ENCODE measurements around the gene SH3RF1.
A peak's percentile ranks its signal among the peaks of the same experiment; 100 is the strongest.
"Not testable (repeated sequence)": the region's sequence is repeated elsewhere in the genome, so short reads cannot be mapped to it uniquely, and the experiment has no call there.

The SH3RF1 gene

GRCh38 chr4:169270810-169271691, at the start of gene SH3RF1:
Gene SH3RF1, minus strand, starts transcription at chr4:169270956. Its CDS starts 1,744 bp downstream, at chr4:169269212.
- peak; percentile 55 for DNase-seq

DNA sequence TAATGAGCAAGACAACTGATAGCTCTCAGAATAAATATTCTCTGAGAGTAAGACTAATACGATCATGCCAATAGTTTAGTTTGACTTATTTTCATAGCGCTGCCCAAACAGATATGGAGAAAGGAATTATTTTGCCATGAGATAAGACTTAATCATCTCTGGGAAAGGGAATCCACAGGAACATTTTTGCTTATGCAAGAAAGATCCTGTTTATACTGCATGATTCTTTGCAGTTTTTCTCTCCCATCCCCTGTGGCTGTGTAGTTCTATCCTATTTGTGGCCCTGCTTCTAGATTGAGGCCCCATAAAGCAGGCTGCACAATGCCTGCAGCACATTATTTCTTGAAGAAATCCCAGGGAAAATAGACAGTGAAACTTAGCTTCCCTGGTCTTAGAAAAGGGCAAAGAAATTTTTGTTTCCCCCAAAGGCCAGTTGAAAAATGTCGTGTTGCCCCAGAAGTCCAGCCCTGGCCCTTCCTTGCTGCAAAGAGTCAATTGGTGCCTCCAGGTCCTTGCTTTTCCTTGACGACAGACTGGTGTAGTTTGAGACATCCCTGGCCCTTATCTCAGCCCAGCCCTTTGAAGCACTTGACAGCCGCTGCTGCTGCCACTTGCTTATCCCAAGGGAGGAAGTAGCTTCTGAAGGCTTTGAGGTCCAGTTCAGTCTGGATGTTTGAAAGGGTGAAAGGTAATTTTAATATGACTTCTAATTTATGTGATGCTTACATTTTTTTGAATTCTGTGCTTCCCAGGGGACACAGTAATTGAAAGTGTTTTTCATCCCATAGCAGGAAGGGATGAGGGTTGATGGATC, 45.0 kb upstream of the SH3RF1 start:
- no peak for DNase-seq

- DNase-seq = peak; percentile 53
These were observed 44.1 kb upstream of the SH3RF1 start for GRCh38 chr4:169314906-169315305.

GRCh38 chr4:169313732-169314131, 43.0 kb upstream of the SH3RF1 start:
- DNase-seq = no peak

GRCh38 chr4:169312690-169313422, 42.1 kb upstream of the SH3RF1 start:
- DNase-seq = no peak

DNA sequence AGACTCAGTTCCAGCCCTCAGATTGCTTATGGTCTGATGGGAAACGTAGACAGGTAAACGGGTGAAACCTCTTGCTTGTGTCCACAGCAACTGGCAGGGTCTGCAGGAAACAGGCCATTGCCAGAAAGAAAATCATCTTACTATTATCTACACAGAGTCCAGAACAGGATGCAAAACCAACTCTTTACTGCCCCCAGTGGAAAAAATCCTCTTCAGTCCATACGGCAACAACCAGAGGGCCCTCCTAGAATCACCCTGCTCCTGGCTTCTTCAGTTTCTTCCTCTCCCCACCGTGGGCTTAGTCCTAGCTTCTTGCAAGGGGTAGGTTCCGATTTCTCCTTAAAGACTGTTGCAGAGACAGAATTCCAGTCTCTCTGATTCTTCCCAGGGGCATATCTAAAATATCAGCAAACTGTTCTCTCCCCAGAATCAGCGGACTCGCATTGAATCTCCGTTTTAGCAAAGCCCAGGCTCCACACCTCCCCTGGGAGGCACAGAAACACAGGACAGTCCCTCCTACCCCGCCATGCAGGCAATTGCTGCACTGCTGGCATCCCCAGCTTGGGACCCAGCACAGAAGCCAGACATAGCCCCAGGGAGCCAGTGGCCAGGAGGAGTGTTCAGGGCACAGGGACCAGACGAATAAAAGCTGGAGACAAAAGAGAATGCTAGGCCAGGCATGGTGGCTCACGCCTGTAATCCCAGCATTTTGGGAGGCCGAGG, 41.0 kb upstream of the SH3RF1 start:
- DNase-seq = no peak

DNA sequence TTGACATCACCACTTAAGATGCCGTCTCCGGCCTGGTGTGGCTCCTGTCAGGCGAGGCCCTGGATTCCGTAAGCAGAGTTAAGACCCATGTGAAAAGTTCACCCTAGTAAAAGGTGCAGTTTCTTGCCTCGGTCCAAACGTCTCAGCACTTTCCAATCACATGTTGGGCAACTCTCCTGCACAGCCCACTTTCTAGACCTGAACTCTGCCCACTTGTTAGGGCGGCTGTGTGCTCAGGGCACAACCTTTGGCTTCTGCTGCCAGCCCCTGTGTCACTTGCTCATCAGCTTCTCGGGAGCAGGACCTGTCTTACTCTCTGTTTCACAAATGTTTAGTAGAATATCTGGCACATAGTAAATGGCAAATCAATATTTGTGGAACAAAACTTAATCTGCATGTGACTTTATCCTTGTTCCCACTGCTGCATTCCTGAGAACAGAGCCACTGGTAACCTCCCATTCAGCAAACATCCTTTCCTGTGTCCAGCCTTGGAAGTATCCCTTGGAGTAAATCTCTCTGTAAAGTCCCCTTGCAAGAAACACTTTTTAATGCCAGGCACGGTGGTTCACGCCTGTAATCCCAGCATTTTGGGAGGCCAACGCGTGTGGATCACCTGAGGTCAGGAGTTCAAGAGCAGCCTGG, 38.7 kb upstream of the SH3RF1 start:
- no peak for DNase-seq

DNA sequence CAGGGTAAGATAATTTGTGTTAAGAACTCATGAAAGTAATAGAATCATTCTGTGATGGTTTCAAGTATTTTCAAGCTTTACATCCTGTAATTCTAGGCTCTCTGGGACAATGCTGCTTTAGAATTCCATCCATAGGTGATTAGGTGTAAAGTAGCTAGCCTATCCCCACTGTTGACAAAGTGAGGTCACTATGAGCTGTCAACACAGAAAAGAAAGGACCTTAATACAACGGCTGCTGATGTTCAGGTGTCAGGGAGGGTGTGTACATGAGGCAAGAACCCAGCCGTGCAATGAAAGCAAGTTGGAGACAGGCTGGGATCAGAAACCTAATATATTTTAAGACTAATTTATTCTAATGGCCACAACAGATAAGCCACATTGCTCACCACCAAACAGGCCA, 36.8 kb upstream of the SH3RF1 start:
- DNase-seq = peak; percentile 12

GRCh38 chr4:169305651-169306050, 34.9 kb upstream of the SH3RF1 start:
- DNase-seq = no peak

DNA sequence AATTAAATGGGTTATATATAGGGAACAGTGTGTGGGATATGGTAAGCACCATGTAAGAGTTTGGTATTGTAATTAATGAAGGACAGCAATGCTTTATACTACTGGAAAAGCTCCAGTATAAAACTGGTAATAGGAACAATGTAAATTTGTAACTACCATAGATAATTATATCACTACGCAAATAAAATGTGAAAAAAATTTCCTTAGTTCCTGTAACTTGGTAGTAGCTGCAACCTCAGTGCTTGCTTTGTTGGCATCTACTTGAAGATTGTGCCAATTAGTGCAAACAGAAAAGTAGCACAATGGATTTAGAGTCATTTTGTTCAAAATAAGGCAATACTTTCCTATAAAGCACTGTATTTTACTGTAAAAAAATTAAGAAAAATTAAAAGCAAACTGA, 34.4 kb upstream of the SH3RF1 start:
- no peak for DNase-seq

DNA sequence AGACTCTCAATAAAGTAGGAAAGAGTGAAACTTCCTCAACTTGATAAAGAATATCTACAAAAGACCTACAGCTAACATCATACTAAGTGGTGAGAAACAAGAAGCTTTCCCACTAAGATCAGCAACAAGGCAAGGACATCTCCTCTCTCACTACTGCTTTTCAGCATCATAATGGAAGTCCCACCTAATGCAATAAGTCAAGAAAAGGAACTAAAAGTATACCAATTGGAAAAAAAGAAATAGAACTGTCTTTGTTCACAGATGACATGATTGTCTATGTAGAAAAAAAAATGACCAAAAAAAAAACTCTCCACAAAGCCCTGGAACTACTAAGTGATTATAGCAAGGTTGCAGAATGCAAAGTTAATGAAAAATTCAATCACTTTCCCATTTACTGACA, 25.1 kb upstream of the SH3RF1 start:
- no peak for DNase-seq

- DNase-seq = no peak
These were observed 22.8 kb upstream of the SH3RF1 start for GRCh38 chr4:169293343-169294176.

GRCh38 chr4:169287983-169288382, 17.2 kb upstream of the SH3RF1 start:
- not testable (repeated sequence) for DNase-seq

DNA sequence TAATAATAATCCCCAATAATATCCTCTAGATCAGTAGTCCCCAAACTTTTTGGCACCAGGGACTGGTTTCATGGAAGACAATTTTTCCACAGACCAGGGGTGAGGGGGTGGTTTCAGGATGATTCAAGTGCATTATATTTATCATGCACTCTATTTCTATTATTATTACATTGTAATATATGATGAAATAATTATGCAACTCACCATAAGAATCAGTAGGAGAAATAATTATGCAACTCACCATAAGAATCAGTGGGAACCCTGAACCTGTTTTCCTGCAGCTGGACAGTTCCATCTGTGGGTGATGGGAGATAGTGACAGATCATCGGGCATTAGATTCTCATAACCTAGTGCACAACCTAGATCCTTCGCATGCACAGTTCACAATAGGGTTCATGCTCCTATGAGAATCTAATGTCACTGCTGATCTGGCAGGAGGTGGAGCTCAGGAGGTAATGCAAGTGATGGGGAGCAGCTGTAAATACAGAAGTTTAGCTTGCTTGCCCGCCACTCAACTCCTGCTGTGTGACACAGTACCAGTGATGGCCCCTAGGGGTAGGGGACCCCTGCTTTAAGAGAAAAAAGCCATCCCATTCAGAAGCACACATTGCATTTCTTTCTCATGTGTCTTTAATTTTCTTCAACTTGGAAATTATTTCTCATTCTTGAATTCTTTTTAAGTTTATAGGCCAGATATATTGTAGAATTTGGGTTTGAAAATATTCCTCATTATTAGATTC, 16.0 kb upstream of the SH3RF1 start:
- no peak for DNase-seq

GRCh38 chr4:169283114-169283509, 12.4 kb upstream of the SH3RF1 start:
- DNase-seq = no peak

- no peak for DNase-seq
These were observed 11.8 kb upstream of the SH3RF1 start for GRCh38 chr4:169282429-169283113.

DNA sequence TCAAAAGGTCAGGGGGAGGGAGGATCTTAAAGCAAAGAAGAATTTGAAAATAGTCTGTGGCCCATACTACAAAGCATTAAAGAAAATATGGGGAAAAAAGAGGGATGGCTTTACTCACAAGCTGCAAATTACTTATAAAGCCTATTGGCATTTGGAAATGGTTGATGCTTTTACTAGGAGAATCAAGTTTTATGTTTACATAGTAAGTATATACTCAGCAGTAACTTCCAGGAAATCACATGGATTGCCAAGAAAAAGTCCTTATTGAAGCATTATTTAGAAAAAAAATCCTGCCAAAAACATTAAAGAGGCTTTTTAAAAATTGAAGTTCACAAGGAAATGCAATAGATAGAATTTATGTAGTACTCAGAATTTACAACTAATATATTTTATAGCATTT, 8.4 kb upstream of the SH3RF1 start:
- DNase-seq = no peak

- DNase-seq = no peak
These were observed 7.9 kb upstream of the SH3RF1 start for GRCh38 chr4:169278624-169279023.

GRCh38 chr4:169277838-169278237, 7.1 kb upstream of the SH3RF1 start:
- not testable (repeated sequence) for DNase-seq

DNA sequence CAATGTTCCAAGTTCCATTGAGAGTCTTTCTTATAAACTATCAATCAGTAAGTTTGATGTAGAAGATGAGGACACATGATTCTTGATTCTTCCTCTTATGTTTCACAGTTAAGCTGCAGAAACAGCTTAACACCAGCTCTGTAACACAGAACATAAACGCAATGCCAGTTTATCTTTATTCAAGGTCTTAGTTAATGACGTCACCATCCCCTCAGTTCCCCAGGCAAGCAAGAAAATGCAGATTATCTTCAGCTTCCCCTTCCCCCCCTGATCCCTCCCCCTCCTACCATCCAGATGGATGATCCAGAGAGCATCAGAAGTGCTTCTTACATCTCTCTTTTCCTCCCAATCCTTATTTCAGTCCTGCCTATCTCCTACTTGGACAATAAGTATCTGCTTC, 4.4 kb upstream of the SH3RF1 start:
- DNase-seq = no peak
